ENCODE data around the gene KCNT1.

DNA sequence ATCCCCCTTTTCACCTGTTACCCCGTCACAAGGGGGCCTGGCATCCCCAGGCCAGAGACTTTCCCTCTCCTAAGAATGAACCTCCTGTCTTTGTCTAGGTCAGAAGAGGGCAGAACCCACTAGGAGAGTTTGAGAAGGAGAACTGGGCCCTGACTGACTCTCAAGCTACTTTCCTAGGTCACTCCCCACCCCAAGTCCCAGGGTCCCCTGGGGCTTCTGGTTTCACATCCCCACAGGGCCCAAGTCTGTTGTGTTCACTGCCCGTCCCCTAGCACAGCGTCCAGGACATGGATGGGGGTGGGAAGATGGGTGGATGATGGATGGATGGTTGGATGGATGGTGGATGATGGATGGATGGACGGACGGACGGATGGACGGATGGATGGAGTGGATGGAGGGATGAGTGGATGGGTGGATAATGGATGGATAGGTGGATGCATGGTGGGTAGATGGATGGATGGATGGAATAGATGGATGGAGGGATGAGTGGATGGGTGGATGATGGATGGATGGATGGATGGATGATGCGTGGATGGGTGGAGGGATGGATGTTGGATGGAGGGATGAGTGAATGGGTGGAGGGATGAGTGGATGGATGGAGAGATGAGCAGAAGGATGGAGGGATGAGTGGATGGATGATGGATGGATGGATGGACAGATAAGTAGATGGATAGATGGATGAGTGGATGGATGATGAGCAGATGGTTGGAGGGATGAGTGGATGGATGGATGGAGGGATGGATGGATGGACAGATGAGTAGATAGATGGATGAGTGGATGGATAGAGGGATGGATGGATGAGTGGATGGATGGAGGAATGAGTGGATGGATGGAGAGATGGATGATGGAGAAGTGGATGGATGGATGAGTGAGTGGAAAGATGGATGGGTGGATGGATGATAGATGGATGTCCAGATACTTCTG lies 50.6 kb downstream of the KCNT1 start:
- TF ChIP-seq POLR2A (IDR thresholded peaks at IDR 0.05; ENCODE audit: low read depth): no peak
- TF ChIP-seq, protein P1, sequence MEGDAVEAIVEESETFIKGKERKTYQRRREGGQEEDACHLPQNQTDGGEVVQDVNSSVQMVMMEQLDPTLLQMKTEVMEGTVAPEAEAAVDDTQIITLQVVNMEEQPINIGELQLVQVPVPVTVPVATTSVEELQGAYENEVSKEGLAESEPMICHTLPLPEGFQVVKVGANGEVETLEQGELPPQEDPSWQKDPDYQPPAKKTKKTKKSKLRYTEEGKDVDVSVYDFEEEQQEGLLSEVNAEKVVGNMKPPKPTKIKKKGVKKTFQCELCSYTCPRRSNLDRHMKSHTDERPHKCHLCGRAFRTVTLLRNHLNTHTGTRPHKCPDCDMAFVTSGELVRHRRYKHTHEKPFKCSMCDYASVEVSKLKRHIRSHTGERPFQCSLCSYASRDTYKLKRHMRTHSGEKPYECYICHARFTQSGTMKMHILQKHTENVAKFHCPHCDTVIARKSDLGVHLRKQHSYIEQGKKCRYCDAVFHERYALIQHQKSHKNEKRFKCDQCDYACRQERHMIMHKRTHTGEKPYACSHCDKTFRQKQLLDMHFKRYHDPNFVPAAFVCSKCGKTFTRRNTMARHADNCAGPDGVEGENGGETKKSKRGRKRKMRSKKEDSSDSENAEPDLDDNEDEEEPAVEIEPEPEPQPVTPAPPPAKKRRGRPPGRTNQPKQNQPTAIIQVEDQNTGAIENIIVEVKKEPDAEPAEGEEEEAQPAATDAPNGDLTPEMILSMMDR (IDR thresholded peaks at IDR 0.05): no peak
- TF ChIP-seq POLR2AphosphoS5 (IDR thresholded peaks at IDR 0.05): no peak
- TF ChIP-seq EP300 (IDR thresholded peaks at IDR 0.05): no peak
